ENCODE measurements around the gene MRPL10.

Gene MRPL10
- 8.4 to 25.2 (median 18.8) reads per million in 17 experiments for total RNA-seq

DNA sequence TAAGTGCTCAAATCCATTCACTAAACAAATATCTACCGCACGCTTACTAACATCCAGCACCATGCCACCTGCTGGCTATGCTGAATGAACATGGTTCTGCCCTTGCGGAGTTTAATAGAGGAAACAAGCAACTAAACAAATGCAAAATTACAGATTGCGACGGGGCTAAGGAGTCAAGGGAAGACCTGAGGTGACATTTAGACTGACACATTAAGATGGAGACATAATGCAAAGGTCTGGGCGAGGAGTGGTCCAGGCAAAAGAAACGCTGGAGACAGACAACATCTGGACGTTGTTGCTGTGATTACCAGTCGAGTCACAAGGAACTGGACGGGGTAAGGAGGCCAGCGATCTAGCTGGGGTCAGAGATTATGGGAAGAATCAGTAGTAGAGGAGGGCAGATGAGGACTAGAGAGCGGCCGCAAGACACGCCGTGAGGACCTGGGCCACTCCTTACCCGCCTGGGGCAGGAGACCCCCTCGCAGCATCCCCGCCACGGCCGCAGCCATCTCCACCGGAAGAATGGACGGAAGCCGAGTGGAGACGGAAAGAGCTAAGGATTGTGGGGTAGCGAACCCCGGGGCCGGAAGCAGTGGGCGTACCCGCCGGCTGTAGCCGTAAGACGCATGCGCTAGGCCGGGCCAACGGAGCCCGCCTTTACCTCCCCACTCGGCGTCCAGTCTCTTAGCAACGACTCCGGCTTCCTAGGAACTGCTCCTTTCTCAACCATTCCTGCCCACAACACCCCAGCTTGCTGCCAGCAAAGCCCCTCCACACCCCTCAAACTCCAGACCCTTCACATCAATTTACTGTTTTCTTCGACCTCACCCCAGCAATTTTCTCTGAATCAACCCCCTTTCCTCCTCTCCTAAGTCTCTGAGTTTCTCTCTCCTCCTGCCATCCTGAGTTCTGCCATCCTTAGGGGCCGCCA lies at the start of gene MRPL10, which contains the start of gene LRRC46:
MRPL10 (minus strand) TSS at position 539 of the 931 bp plus-strand sequence; CDS start at position 509, 30 bp downstream.
LRRC46 (plus strand) TSS at position 668 of the 931 bp plus-strand sequence. CDS start 320 bp downstream, outside the sequence.
- peak; percentile 94 to 97 (median 96) for DNase-seq

DNA sequence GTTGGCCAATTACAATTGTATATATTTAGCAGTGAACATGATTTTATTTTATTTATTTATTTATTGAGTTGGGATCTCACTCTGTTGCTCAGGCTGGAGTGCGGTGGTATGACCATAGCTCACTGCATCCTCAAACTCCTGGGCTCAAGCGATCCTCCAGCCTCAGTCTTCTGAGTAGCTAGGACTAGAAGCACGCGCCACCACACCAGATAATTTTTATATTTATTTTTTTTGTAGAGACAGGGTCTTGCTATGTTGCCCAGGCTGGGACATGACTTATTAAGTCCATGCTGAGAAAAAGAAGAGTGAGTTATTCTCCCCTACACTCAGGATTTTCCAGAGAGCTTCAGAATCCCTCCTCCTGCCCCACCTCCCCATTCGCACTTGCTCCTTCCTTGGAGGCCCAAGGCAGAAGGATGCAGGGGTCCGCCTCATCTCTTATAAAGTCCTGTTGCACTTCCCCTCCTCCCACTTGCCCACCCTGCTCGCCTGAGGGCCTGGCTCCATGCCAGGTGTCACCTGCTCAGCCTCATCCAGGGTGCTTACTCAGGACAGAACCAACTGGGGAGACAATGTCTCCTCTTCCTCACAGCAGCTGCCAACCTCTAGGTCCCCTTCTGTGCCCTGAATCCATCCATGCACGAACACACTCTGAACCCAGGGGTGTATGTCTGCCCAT lies 48.6 kb upstream of the MRPL10 start:
- DNase-seq: no peak

DNA sequence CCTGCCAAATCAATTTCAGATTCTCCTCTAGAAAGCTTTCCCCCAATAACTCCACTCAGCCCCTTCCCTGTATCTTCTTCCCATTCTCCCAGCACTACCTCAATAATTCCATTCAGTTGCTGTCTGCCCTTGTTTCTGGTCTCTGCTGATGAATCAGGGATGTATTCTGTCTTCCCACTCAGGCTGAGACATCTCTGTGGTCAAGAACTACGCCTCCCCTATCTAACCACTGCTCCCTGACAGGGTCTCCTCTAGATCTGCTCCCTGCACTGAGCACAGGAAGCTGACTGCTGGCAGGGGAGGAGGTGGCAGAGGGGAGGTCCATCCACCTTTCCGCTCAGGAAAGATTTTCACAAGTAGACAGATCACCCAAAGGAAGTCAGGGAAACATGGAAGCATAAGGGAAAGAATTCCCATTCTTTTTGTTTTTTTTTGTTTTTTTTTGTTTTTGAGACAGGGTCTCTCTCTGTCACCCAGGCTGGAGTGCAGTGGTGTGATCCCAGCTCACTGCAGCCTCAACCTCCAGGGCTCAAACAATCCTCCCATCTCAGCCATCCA lies 47.8 kb upstream of the MRPL10 start:
- peak; percentile 29 to 56 (median 38) for DNase-seq

DNA sequence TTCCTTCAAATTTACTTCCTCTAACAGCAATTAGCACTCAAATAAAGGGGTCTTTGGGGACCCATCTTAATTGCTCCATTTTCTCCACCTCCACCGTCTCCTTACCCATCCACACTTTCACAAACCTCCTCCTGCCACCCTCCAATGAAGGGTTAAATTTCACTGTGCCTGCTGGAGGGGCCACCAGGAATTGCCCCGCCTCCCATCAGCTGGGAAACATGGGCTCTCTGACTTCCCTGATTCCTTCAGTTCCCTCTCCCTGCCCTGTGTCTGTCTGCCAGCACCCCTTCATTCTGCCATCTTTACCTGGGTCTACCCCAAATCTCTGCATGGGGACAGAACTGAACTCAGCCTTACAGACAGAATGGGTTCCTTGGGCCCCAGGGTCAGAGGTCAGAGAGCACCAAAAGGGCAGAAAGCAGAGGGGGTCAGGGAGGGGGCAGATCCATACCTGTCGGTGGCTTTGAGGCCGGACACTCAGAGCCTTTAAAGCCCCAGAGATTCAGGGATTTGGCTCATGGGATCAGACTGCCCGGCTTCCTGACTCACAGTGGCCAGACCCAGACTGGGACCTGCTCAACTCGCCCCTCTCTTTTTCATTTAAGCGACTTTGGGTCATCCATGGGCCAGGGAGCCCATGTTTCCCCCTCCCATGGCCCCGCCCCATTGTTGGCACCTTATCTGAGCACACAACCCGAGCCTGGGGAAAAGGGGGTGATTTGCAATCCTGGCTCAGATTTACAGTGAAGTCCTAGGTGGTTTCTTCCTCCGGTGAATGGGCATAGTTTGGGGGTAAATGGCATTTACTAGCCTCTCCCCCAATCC lies 47.1 kb upstream of the MRPL10 start:
- no peak for DNase-seq

DNA sequence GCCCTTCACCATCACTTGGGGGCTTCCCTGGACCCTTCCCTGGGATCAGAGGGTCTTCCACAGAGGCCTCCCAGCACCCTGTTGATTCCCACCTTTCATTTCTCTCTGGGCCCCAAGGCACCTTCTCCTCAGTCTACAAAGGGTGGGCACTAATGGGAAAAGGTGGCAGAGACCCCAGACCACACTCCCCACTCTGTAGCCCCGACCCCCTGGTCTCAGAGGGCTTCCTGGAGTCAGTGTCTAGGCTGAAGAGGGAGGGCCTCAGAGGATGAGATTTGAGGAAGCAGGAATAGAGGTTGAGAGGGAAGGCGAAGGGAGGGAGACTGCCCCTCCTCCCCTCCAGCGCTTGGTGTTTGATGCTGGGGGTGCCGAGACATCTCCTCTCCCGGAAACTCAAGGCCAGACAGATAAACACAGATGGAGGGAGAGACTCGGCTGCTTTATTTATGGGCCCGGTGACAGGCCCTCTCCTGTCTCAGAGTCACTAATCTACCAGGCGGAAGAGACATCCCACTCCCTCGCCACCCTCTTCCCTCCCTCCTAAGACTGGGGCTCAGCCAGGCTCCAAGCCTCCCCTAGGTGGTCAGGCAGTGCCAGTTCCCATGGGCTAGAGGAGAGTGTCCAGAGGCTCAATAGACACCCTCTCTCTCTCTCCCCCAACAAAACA lies 46.2 kb upstream of the MRPL10 start:
- DNase-seq: no peak

DNA sequence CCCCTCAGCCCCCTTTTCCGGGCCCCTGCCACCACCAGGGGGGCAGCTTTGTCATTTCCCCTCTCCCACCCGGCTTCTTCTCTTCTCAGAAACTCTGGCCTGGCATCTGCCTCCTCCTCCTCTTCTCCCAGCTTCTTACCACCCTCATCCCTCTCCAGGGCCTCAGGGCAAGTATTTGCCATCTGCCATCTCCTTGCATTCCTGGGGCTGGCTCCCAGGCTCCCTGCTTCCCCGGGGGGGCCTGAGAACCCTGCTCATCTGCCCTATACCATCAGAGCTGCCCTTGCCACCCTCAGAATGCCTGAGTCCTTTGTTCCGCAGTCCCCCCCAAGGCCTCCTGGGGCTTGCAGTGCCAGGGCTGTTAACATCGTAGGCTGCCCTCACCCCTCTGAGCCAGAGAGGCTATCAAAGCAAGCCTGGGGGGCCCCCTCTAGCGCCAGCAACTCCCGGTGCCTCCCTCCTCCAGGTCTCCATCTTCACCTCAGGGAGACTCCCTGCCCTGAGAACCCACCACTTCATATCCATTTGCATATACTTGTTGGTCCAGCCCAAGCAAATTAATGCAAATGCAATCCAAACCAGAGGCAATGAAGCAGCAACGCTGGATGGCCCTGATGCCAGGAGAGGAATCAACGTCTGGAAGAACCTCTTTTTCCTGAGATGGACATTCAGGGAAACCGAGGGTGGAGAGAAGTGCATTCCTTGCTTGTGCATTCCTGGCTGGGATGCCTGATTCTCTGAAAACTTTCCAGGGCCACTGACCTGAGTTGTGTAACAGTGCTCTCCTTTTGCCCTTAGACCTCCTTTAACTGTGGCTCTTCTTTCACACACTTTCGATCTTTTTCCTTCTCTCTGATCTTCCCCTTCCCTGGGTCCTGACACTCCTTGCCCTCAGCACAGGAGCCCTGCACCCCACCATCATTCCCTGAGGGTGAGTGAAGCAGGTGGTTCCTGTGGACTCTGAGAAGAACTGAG lies 44.0 kb upstream of the MRPL10 start:
- no peak for DNase-seq

DNA sequence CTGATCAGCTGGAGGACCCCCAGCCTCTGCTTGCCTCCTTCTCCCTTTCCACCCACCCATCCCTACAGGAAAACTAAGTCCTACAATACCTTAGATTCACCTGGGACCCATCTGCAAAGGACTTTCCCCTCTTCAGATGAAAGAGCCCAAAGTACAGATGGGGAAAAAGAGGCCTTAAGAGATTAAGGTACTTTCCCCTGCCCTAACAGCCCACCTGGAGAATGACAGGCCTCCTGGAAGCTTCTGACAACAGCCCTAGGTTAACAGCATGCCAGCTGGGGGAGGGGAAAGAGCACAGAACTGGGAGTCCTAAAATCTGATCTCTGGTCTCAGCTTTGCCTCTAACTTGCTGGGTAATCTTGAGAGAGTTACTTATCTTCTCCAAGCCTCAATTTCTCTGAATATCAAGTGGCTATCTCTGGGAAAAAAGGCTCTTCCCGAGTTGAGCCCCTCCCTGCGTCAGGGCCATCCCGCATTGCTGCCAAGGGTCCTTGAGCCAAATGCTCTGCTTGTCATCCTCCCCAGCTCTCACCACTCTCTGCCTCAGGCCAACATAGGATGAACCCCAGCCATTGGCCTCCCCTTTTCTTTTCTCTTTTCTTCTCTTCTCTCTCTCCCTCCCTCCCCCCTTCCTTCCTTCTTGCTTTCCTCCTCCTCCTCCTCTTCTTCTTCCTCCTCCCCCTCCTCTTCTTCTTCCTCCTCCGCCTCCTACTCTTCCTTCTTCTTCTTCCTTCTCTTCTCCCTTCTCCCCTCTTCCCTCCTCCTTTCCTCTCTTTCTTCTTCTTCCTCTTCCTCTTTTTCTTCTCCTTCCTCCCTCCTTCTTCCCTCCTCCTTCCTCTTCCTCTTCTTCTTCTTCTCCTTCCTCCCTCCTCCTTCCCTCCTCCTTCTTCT lies 42.1 kb upstream of the MRPL10 start:
- no peak for DNase-seq

DNA sequence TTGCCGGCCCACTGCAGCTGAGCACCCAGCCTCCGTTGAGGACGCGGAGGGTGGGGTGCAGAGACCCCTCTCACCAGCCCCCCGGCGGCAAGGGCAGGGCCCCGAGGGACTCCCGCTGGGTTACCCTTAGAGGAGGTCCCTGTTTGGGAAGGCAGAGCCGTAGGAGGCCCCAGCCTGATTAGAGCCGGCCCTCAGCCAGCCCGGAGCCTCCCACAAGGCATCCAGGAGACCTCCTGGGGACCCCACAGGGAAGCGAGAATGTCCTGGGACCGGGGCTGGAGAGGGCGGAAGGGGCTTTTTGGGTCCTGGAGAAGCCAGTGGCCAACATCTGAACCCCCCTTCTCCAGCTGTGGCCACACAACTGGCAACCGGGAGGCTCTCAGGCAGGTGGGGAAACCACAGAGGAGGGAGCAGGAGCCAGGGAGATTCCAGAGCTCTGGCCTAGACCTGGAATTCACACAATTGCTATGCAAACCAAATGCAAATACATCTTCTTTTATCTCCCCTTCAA lies 41.4 kb upstream of the MRPL10 start:
- DNase-seq: no peak

DNA sequence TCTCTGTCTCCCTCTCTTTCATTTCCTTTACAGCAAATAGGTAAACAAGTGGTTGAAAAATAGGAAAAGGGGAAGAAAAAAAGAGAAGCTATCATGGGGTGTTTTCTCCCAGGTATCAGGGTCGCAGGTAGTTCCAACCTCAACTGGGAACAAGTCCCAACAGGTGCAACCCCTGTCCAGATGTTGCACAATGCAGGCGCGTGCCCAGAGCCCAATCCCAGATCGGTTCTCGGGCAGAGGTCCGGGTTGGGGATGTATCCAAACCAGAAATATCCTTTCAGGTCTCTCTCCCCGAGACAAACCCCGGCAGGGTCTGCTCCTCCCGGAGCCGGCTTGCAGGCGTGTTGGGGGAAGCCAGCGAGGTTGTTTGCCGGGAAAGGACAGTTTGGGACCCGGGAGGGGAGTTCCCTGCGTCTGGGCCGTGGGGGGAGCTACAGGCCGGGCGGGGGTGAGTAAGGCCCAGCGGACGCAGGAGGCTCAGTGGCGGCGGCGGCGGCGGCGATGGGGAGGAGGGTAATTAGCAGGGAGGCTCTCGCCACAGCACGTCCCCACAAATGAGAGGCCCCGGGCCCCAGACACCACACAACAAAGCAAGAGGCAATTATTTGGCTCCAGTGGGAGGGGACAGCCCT lies 40.8 kb upstream of the MRPL10 start:
- no peak for DNase-seq

DNA sequence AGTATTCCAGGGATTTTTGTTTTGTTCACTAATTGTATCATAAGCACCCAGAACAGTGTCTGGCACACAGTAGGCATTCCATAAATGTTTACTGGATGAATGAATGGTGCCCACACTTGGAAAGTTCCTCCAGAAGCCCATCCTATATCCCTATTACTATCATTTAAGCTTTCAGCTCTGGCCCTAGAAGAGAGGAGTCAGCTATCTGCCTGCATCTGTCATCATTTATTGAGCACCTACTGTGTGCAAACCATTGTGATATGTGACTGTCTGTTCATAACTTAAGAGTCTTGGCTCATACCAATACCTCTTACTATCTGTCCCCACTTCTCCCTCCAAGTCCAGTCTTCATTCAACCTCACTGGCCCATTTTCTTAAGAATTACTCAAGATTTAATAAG lies 39.7 kb upstream of the MRPL10 start:
- no peak for DNase-seq

DNA sequence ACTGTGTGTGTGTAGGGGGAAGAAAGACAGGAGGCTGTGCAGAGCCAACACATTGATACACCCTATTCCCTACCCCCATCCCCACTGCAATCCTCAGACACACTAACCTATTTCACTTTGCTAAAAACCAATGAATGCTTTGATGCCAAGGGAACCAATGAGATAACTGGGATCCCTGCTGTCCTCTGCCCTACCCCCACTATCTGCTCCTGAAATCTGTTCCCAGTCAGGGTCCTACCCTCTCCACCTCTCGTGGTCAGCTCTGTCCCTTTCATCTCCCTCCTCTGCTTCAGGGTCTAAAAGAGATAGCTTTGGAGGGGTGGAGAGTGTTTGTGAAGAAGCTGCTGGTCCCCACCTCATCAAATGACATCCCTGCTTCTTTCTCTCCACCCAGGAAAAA lies 38.7 kb upstream of the MRPL10 start:
- no peak for DNase-seq

DNA sequence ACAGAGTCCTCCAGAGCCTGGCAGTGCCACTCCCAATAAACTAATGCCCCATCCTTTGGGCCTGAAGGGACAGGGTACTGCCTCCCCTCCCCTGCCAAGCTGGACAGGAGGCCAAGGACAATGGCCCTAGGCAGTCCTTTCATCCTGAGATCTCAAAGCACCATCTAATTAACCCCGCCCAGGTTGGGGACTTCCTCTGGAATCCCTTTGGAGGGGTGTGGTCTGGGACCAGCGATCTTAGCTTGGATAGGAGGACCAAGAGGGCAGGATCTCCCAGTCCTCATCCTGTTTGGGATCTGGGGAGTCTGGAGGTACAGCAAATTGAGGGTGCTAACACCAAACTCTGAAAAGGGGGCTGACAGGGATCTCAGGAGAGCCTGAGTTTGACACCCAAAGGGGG lies 37.8 kb upstream of the MRPL10 start:
- DNase-seq: no peak

DNA sequence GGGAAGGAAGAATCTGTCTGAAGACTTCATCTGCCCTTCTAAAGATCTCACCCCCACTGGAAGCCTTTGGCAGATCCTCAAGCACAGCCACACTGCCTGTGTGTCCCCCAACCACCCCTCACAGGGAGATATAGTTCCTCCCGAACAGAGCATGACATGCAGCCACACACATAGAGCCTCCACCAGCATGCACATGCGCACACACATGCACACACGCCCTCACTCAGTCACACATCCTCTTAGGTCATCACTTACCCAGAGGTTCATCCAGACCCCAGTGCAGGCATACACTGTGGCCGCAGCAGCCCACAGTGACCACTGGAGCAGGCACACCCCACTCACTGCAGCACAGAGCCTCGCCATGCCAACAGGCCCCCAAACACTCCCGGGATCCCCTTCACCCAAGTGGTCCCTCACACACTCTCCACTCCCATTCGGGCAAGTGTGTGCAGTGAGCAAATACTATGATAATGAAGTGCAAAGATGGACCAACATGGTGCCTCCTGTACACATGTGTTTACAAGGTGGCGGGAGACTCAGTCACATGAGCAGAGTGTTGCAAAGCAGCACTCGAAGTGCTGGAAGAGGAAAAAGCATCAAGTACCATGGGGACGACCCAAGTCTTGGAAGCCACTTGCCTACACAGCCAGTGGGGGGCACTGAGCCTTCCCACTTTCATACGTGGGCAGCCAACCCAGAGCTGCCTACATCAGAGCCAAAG lies 36.6 kb upstream of the MRPL10 start:
- DNase-seq: no peak

DNA sequence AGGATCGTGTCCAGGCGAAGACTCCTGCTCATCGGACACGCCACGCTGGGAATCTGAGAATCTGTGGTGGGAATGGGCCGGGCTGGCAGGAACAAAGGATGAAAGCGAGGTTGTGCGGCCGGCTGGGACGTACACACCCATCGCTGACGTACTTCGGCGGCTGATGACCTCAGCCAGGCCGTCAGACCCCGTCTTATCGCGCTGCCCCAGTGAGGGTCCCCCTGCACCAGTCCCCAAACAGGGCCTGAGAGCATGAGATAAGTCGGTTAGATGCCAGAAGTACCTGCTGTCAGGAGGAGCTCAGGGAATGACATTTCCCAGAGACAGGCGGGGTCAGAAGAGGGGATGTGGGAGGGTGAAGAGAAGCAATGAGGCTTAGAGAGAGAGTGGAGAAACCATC lies 35.6 kb upstream of the MRPL10 start:
- no peak for DNase-seq

DNA sequence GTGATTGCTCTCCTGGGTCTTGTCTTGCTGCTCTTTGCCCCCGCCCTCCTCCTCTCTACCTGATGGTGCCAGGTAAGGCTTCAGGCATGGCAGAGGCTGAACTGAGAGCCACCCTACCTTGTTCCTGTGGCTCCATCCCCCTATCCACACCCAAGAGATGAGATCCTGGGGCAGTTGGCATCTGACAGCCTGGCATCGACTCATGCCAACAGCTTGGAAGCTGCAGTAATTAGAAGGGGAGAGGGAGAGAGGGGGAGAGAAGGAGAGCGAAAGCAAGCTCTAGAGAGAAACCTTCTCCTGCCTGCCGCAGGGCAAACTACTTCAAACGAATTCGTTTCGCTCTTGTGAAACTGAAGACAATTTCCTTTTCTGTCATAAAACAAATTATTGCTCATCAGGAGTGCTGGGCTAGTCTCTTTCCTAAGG lies 33.5 kb upstream of the MRPL10 start:
- DNase-seq: no peak

DNA sequence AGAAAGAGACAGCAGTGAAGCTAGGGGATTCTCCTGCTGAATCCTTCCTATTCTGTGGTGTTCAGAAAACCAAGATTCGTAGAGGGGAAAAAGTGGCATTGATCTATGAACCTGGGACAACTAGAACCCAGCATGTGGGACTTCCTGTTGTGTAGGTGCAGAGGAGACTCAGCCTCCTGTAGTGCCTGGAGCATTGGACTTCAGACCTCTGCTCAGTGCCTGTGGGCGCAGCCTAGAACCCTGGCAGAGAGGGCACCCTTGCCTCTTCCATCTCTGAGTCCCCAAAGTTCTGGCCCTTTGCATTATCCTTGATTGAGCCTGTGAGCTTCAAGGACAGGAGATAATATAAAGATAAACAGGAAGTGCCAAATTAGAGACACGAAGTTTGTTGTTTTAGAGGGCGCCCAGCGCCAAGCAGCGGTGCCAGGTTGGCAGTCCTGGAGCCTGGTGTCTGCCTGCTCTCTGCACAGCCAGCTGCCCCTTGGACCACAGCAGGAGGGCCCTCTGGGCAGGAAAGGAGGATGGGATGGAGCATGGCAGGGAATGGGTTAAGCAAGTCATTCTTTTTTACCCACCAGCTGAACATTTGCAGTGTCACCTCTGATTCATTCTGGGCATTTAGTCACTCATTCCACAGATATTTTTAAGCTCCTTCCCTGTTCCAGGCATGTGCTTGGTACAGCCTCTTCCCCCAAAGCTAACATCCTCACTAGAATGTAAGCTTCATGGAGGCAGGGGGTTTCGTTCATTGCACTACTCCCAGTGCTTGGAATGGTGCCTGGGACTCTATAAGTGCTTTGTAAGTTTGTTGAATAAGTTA lies 31.5 kb upstream of the MRPL10 start:
- DNase-seq: peak in 2 of 4 experiments; percentile 30 to 45

DNA sequence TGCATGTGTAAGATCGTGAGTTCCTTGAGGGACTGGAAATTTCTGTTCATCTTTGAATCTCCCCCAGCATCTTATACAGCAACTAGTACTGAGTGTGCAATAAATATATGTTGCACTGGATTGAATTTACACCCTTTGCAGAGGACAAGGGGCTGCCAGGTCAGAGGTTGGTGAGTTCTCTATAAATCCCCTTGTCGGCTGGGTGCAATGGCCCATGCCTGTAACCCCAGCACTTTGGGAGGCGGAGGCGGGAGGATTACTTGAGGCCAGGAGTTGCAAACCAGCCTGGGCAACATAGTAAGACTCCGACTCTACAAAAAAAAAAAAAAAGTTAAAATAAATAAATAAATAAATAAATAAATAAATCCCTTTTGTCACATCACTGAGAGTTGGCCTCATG lies 29.0 kb upstream of the MRPL10 start:
- no peak for DNase-seq
